SK-N-MC (cell line): ENCODE results near the gene SIT1.

Experiments used
- EZH2 ChIP-seq: fragments of 200-600 bp; sonication (generic); IDR thresholded peaks from one replicate; pipeline ENCODE4 v1.6.1; 2017; ENCODE audit warnings: antibody characterized with exemption
- FOXP2 ChIP-seq: optimal IDR thresholded peaks from 2 replicates; pipeline ENCODE3; 2011; ENCODE audit warnings: mild to moderate bottlenecking, moderate library complexity; ENCODE audit not compliant: insufficient read depth; ENCODE audit errors: extremely low read length, control extremely low read depth
- POLR2AphosphoS5 ChIP-seq: IDR thresholded peaks from 2 replicates; pipeline ENCODE4 v1.6.1; 2012; ENCODE audit warnings: mild to moderate bottlenecking, low read depth, low read length, borderline replicate concordance

GRCh38 chr9:35689542-35690293, 39.0 kb upstream of the SIT1 start, which contains the start of gene TPM2:
- TF ChIP-seq POLR2AphosphoS5 (peak; percentile 90), EZH2 (no peak), FOXP2 (no peak)
